ENCODE data around the gene ANKS3.

DNA sequence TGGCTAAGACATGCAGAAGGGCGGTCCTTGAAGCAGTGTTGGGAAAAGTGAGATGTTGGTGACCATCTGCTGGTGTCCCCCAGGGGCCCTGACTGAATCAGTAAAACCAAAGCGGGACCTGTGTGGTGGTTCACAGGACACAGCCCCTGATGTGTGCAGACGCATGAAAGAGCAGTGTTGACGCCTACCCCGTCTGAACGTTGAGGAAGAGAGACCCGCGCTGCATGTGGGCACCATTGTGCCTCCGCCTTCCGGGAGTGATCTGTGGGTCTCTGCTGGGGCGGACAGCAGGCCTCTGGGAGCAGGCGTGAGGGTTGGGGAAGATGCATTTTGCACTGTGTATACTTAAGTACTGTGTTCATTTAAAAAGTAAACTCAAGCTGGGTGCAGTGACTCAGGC, 77.8 kb downstream of the ANKS3 start:
- no peak for TF ChIP-seq TCF12 (IDR thresholded peaks at IDR 0.05; ENCODE audit: low read depth, low read length)
- TF ChIP-seq BHLHE40 (IDR thresholded peaks at IDR 0.05; ENCODE audit: borderline replicate concordance in 1 of 2, low read depth in 2 of 2, low read length in 1 of 2) = no peak
- no peak for TF ChIP-seq YY1 (IDR thresholded peaks at IDR 0.05; ENCODE audit: low read depth, low read length)
- TF ChIP-seq POLR2AphosphoS5 (IDR thresholded peaks at IDR 0.05; ENCODE audit: low read length) = no peak
- no peak; the same call in 1 of the 2 replicates for TF ChIP-seq POLR2A (IDR thresholded peaks at IDR 0.05; ENCODE audit: low read depth, low read length)
- TF ChIP-seq CTCF (IDR thresholded peaks at IDR 0.05 in 2 of 3, conservative IDR thresholded peaks at IDR 0.05 in 1 of 3; ENCODE audit: control insufficient read depth in 2 of 3, extremely low read depth in 1 of 3, insufficient read depth in 1 of 3, low read depth in 3 of 3, low read length in 3 of 3) = no peak
- no peak for TF ChIP-seq EGR1 (IDR thresholded peaks at IDR 0.05; ENCODE audit: borderline replicate concordance in 1 of 2, low read depth in 2 of 2, low read length in 2 of 2)
- TF ChIP-seq EZH2 (IDR thresholded peaks at IDR 0.05; ENCODE audit: borderline replicate concordance, control insufficient read depth, low read depth, low read length) = no peak
- no peak for TF ChIP-seq MYB (IDR thresholded peaks at IDR 0.05; ENCODE audit: borderline replicate concordance, low read depth, low read length)
- TF ChIP-seq TARDBP (IDR thresholded peaks at IDR 0.05; ENCODE audit: borderline replicate concordance) = no peak
- no peak for TF ChIP-seq PBX3 (IDR thresholded peaks at IDR 0.05; ENCODE audit: insufficient replicate concordance, low read depth, low read length)
- TF ChIP-seq SIX5 (IDR thresholded peaks at IDR 0.05; ENCODE audit: low read depth, low read length, severe bottlenecking) = no peak
- TF ChIP-seq FOXM1 (IDR thresholded peaks at IDR 0.05; ENCODE audit: low read depth, low read length) = no peak
